HEK293 (cell line): ENCODE measurements around the gene NINJ1.

Experiments used
- MZF1 ChIP-seq: fragments of 450-650 bp; formaldehyde crosslinking; IDR thresholded peaks from 2 replicates; pipeline ENCODE4 v1.5.1; 2017; ENCODE audit warnings: missing biosample characterization, missing genetic modification characterization, borderline replicate concordance
- SETDB1 ChIP-seq: IDR thresholded peaks from one replicate; pipeline ENCODE4 v1.6.1; 2017; ENCODE audit warnings: mild to moderate bottlenecking, low read length, moderate library complexity, mixed read lengths; ENCODE audit not compliant: insufficient read length
- WT1 ChIP-seq: fragments of 450-650 bp; formaldehyde crosslinking; IDR thresholded peaks from 2 replicates; pipeline ENCODE4 v1.5.1; 2016; ENCODE audit warnings: missing biosample characterization, missing genetic modification characterization
- ZFP41 ChIP-seq: fragments of 450-650 bp; formaldehyde crosslinking; IDR thresholded peaks from 2 replicates; pipeline ENCODE4 v1.5.1; 2016; ENCODE audit warnings: missing biosample characterization, missing genetic modification characterization, borderline replicate concordance
- ZNF121 ChIP-seq: fragments of 450-650 bp; formaldehyde crosslinking; IDR thresholded peaks from 2 replicates; pipeline ENCODE4 v1.5.1; 2016; ENCODE audit warnings: missing biosample characterization, missing genetic modification characterization
- ZNF132 ChIP-seq: fragments of 450-650 bp; formaldehyde crosslinking; IDR thresholded peaks from 2 replicates; pipeline ENCODE4 v1.5.1; 2017; ENCODE audit warnings: missing biosample characterization, missing genetic modification characterization, borderline replicate concordance
- ZNF174 ChIP-seq: fragments of 450-650 bp; formaldehyde crosslinking; IDR thresholded peaks from 2 replicates; pipeline ENCODE4 v1.5.0; 2017; ENCODE audit warnings: missing biosample characterization, mild to moderate bottlenecking, missing genetic modification characterization
- ZNF274 ChIP-seq, 2 experiments: fragments of 200-500 bp in 1 of 2; fragments of 450-650 bp in 1 of 2; sonication (Bioruptor generic) in 1 of 2; formaldehyde crosslinking in 1 of 2; IDR thresholded peaks; 2 replicates each; pipeline versions ENCODE4 v1.5.1 to v1.6.1; 2014 to 2016; ENCODE audit warnings: borderline replicate concordance in 1 of 2, inconsistent platforms in 1 of 2, low read length in 1 of 2, missing biosample characterization in 1 of 2, missing genetic modification characterization in 1 of 2
- ZNF311 ChIP-seq: fragments of 450-650 bp; formaldehyde crosslinking; IDR thresholded peaks from 2 replicates; pipeline ENCODE4 v1.5.1; 2017; ENCODE audit warnings: missing biosample characterization, missing genetic modification characterization, borderline replicate concordance
- ZNF530 ChIP-seq: fragments of 450-650 bp; formaldehyde crosslinking; IDR thresholded peaks from 2 replicates; pipeline ENCODE4 v1.5.1; 2016; ENCODE audit warnings: low read depth, missing biosample characterization, missing genetic modification characterization
- ZNF747 ChIP-seq: fragments of 450-650 bp; formaldehyde crosslinking; IDR thresholded peaks from 2 replicates; pipeline ENCODE4 v1.5.1; 2016; ENCODE audit warnings: missing biosample characterization, missing genetic modification characterization
- ZNF837 ChIP-seq: fragments of 450-650 bp; formaldehyde crosslinking; IDR thresholded peaks from 2 replicates; pipeline ENCODE4 v1.5.1; 2016; ENCODE audit warnings: missing biosample characterization, missing genetic modification characterization
- TF ChIP-seq, protein P1 (sequence below): fragments of 450-650 bp; formaldehyde crosslinking; IDR thresholded peaks from 2 replicates; pipeline ENCODE4 v1.5.1; 2016; ENCODE audit warnings: missing biosample characterization, missing genetic modification characterization
- TF ChIP-seq, protein P2 (sequence below): fragments of 450-650 bp; formaldehyde crosslinking; IDR thresholded peaks from 2 replicates; pipeline ENCODE4 v1.5.1; 2016; ENCODE audit warnings: missing biosample characterization, missing genetic modification characterization, low read depth

DNA sequence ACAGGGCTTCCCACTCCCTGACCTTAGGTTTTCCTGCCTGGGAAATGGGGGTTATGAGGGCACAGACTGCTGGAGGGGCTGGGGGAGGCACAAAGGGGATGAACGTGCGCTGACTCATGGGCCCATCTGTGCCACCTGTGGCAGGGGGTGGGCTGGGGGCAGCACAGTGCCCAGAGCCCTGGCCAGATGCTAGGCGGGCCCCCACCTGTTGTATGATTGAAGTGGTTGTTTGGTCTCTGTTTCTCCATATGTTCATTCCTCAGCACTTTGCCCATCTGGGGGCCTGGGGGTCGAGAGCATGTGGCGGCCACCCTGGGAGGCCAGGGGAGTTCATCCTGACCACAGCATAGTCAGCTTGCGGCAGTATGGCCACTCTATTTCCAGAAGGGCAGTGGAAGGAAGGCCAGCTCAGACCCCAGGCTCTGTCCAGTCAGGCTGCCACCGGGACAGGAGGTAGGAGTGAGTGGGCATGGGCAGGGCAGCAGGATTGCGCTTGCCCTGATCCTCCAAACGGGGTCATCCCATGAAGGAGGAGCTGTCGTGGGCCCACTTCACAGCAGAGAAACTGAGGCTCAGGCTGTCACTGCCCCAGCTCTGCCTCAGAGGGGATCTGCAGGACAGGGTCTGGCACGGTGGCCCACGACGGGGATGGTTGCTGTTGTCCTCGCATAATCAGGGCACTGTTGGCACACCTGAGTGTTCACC, 841 bp upstream of the NINJ1 start:
- TF ChIP-seq SETDB1 (no peak), ZNF132 (tag by site-specific recombination) (no peak), ZNF837 (tag by site-specific recombination) (no peak), ZNF121 (tag by site-specific recombination) (no peak), ZNF274 (IDR thresholded peaks at IDR 0.05; ENCODE audit: low read length) (no peak), ZNF274 (tag by site-specific recombination; IDR thresholded peaks at IDR 0.05; ENCODE audit: borderline replicate concordance) (no peak), ZNF311 (tag by site-specific recombination) (no peak), WT1 (no peak), ZNF174 (tag by site-specific recombination) (no peak), ZNF530 (tag by site-specific recombination) (no peak), ZFP41 (tag by site-specific recombination) (no peak), MZF1 (tag by site-specific recombination) (no peak), ZNF747 (no peak)
- TF ChIP-seq, protein P1, sequence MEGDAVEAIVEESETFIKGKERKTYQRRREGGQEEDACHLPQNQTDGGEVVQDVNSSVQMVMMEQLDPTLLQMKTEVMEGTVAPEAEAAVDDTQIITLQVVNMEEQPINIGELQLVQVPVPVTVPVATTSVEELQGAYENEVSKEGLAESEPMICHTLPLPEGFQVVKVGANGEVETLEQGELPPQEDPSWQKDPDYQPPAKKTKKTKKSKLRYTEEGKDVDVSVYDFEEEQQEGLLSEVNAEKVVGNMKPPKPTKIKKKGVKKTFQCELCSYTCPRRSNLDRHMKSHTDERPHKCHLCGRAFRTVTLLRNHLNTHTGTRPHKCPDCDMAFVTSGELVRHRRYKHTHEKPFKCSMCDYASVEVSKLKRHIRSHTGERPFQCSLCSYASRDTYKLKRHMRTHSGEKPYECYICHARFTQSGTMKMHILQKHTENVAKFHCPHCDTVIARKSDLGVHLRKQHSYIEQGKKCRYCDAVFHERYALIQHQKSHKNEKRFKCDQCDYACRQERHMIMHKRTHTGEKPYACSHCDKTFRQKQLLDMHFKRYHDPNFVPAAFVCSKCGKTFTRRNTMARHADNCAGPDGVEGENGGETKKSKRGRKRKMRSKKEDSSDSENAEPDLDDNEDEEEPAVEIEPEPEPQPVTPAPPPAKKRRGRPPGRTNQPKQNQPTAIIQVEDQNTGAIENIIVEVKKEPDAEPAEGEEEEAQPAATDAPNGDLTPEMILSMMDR (tag by site-specific recombination) = no peak
- TF ChIP-seq, protein P2, sequence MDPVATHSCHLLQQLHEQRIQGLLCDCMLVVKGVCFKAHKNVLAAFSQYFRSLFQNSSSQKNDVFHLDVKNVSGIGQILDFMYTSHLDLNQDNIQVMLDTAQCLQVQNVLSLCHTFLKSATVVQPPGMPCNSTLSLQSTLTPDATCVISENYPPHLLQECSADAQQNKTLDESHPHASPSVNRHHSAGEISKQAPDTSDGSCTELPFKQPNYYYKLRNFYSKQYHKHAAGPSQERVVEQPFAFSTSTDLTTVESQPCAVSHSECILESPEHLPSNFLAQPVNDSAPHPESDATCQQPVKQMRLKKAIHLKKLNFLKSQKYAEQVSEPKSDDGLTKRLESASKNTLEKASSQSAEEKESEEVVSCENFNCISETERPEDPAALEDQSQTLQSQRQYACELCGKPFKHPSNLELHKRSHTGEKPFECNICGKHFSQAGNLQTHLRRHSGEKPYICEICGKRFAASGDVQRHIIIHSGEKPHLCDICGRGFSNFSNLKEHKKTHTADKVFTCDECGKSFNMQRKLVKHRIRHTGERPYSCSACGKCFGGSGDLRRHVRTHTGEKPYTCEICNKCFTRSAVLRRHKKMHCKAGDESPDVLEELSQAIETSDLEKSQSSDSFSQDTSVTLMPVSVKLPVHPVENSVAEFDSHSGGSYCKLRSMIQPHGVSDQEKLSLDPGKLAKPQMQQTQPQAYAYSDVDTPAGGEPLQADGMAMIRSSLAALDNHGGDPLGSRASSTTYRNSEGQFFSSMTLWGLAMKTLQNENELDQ (tag by site-specific recombination) = no peak
